Dendritic cell treated with granulocyte-macrophage colony-stimulating factor and Interleukin-4, amounts not matched to agents 40 ng/mL and 50 ng/mL, for 4 days (primary cell): ENCODE data around the gene C11orf42.
A peak's percentile ranks its signal among the peaks of the same experiment; 100 is the strongest.

Experiments
- H3K27ac Mint-ChIP-seq: one replicate; pipeline ENCODE4 v1.8.0; 2022; ENCODE audit warnings: mild to moderate bottlenecking, mixed read lengths
- H3K27me3 Mint-ChIP-seq: one replicate; pipeline ENCODE4 v1.8.0; 2022; ENCODE audit warnings: mild to moderate bottlenecking, mixed read lengths
- H3K36me3 Mint-ChIP-seq: one replicate; pipeline ENCODE4 v1.8.0; 2022; ENCODE audit warnings: low read depth, mixed read lengths
- H3K4me1 Mint-ChIP-seq: one replicate; pipeline ENCODE4 v1.8.0; 2022; ENCODE audit warnings: low read depth, mixed read lengths
- H3K4me3 Mint-ChIP-seq: one replicate; pipeline ENCODE4 v1.8.0; 2022; ENCODE audit warnings: mild to moderate bottlenecking, moderate library complexity, mixed read lengths
- H3K9me3 Mint-ChIP-seq: one replicate; pipeline ENCODE4 v1.8.0; 2022; ENCODE audit warnings: mixed read lengths
- intact Hi-C: fragments of 100-400 bp; cut with micrococcal nuclease; formaldehyde crosslinking; loops from one replicate; pipeline ENCODE4 v1.15.0; 2022

C11orf42 gene

GRCh38 chr11:6204706-6205105 is 651 bp upstream of the C11orf42 start:
- no peak overlapping the region for H3K27ac Mint-ChIP-seq
- peaks cover 7% of the 10 kb centered on the region for H3K9me3 Mint-ChIP-seq
- no peaks in the 10 kb centered on the region for H3K27me3 Mint-ChIP-seq
- intact Hi-C loops, result no loop called here
- peaks cover 38% of the 10 kb centered on the region for H3K36me3 Mint-ChIP-seq
- no peak overlapping the region for H3K4me3 Mint-ChIP-seq
- H3K4me1 Mint-ChIP-seq, result peaks cover 55% of the 10 kb centered on the region

- intact Hi-C loops, result no loop called here
- Mint-ChIP-seq H3K27me3 (no peaks in the 10 kb centered on the region), H3K4me1 (peaks cover 36% of the 10 kb centered on the region), H3K27ac (no peak overlapping the region), H3K4me3 (no peak overlapping the region), H3K36me3 (peaks cover 38% of the 10 kb centered on the region), H3K9me3 (no peaks in the 10 kb centered on the region)
Measured at GRCh38 chr11:6206456-6207180, 1.3 kb downstream of the C11orf42 start.

- no peak overlapping the region for H3K27ac Mint-ChIP-seq
- H3K9me3 Mint-ChIP-seq, result no peaks in the 10 kb centered on the region
- no peaks in the 10 kb centered on the region for H3K27me3 Mint-ChIP-seq
- peaks cover 11% of the 10 kb centered on the region for H3K4me1 Mint-ChIP-seq
- intact Hi-C loops, result no loop called here
- peaks cover 19% of the 10 kb centered on the region for H3K36me3 Mint-ChIP-seq
- H3K4me3 Mint-ChIP-seq, result no peak overlapping the region
Measured at GRCh38 chr11:6209801-6210200, 4.4 kb downstream of the C11orf42 start.

GRCh38 chr11:6210274-6210955 is 5.1 kb downstream of the C11orf42 start:
- peaks cover 6% of the 10 kb centered on the region for H3K4me1 Mint-ChIP-seq
- H3K4me3 Mint-ChIP-seq, result no peak overlapping the region
- no peak overlapping the region for H3K27ac Mint-ChIP-seq
- no peaks in the 10 kb centered on the region for H3K9me3 Mint-ChIP-seq
- peaks cover 15% of the 10 kb centered on the region for H3K36me3 Mint-ChIP-seq
- H3K27me3 Mint-ChIP-seq, result no peaks in the 10 kb centered on the region
- intact Hi-C loops, result no loop called here

GRCh38 chr11:6214530-6214929 is 9.2 kb downstream of the C11orf42 start:
- no peaks in the 10 kb centered on the region for H3K27me3 Mint-ChIP-seq
- H3K4me1 Mint-ChIP-seq, result peaks cover 16% of the 10 kb centered on the region
- no peak overlapping the region for H3K27ac Mint-ChIP-seq
- no peaks in the 10 kb centered on the region for H3K9me3 Mint-ChIP-seq
- H3K4me3 Mint-ChIP-seq, result no peak overlapping the region
- H3K36me3 Mint-ChIP-seq, result no peaks in the 10 kb centered on the region
- intact Hi-C loops, result no loop called here

- Mint-ChIP-seq H3K27ac (no peak overlapping the region), H3K4me3 (no peak overlapping the region), H3K27me3 (no peaks in the 10 kb centered on the region), H3K36me3 (peaks cover 4% of the 10 kb centered on the region), H3K4me1 (peaks cover 23% of the 10 kb centered on the region), H3K9me3 (no peaks in the 10 kb centered on the region)
- intact Hi-C loops, result no loop called here
Measured at GRCh38 chr11:6216501-6216900, 11.1 kb downstream of the C11orf42 start.

GRCh38 chr11:6217722-6218121 is 12.4 kb downstream of the C11orf42 start:
- H3K9me3 Mint-ChIP-seq, result no peaks in the 10 kb centered on the region
- H3K27me3 Mint-ChIP-seq, result no peaks in the 10 kb centered on the region
- peaks cover 16% of the 10 kb centered on the region for H3K36me3 Mint-ChIP-seq
- peak overlapping the region; percentile 6 for H3K27ac Mint-ChIP-seq
- H3K4me1 Mint-ChIP-seq, result peaks cover 33% of the 10 kb centered on the region
- H3K4me3 Mint-ChIP-seq, result no peak overlapping the region
- intact Hi-C loops, result no loop called here

GRCh38 chr11:6219359-6219758 is 14.0 kb downstream of the C11orf42 start:
- Mint-ChIP-seq H3K36me3 (peaks cover 32% of the 10 kb centered on the region), H3K4me1 (peaks cover 33% of the 10 kb centered on the region), H3K4me3 (no peak overlapping the region), H3K27me3 (no peaks in the 10 kb centered on the region), H3K27ac (no peak overlapping the region), H3K9me3 (no peaks in the 10 kb centered on the region)
- intact Hi-C loops, result no loop called here

GRCh38 chr11:6223854-6224253 is 18.5 kb downstream of the C11orf42 start:
- Mint-ChIP-seq H3K4me1 (peaks cover 63% of the 10 kb centered on the region), H3K4me3 (no peak overlapping the region), H3K36me3 (peaks cover 56% of the 10 kb centered on the region), H3K9me3 (no peaks in the 10 kb centered on the region), H3K27me3 (no peaks in the 10 kb centered on the region), H3K27ac (no peak overlapping the region)
- intact Hi-C loops, result no loop called here

GRCh38 chr11:6224421-6224820 is 19.1 kb downstream of the C11orf42 start:
- Mint-ChIP-seq H3K36me3 (peaks cover 61% of the 10 kb centered on the region), H3K27ac (no peak overlapping the region), H3K9me3 (no peaks in the 10 kb centered on the region), H3K4me1 (peaks cover 64% of the 10 kb centered on the region), H3K4me3 (no peak overlapping the region), H3K27me3 (no peaks in the 10 kb centered on the region)
- intact Hi-C loops, result no loop called here

- intact Hi-C loops, result no loop called here
- peaks cover 65% of the 10 kb centered on the region for H3K36me3 Mint-ChIP-seq
- no peak overlapping the region for H3K4me3 Mint-ChIP-seq
- peaks cover 65% of the 10 kb centered on the region for H3K4me1 Mint-ChIP-seq
- H3K27me3 Mint-ChIP-seq, result no peaks in the 10 kb centered on the region
- H3K27ac Mint-ChIP-seq, result peak overlapping the region; percentile 28
- no peaks in the 10 kb centered on the region for H3K9me3 Mint-ChIP-seq
Measured at GRCh38 chr11:6225024-6225423, 19.7 kb downstream of the C11orf42 start.

GRCh38 chr11:6225896-6226295 is 20.5 kb downstream of the C11orf42 start:
- H3K36me3 Mint-ChIP-seq, result peaks cover 65% of the 10 kb centered on the region
- no peak overlapping the region for H3K4me3 Mint-ChIP-seq
- peak overlapping the region; percentile 28 for H3K27ac Mint-ChIP-seq
- H3K27me3 Mint-ChIP-seq, result no peaks in the 10 kb centered on the region
- no peaks in the 10 kb centered on the region for H3K9me3 Mint-ChIP-seq
- peaks cover 73% of the 10 kb centered on the region for H3K4me1 Mint-ChIP-seq
- intact Hi-C loops, result no loop called here

GRCh38 chr11:6228520-6228919 is 23.2 kb downstream of the C11orf42 start:
- peaks cover 41% of the 10 kb centered on the region for H3K36me3 Mint-ChIP-seq
- peaks cover 80% of the 10 kb centered on the region for H3K4me1 Mint-ChIP-seq
- H3K9me3 Mint-ChIP-seq, result no peaks in the 10 kb centered on the region
- H3K27ac Mint-ChIP-seq, result no peak overlapping the region
- no peaks in the 10 kb centered on the region for H3K27me3 Mint-ChIP-seq
- no peak overlapping the region for H3K4me3 Mint-ChIP-seq
- intact Hi-C loops, result no loop called here

- Mint-ChIP-seq H3K4me3 (no peak overlapping the region), H3K27ac (no peak overlapping the region), H3K9me3 (no peaks in the 10 kb centered on the region), H3K36me3 (peaks cover 37% of the 10 kb centered on the region), H3K4me1 (peaks cover 85% of the 10 kb centered on the region), H3K27me3 (no peaks in the 10 kb centered on the region)
- intact Hi-C loops, result loop anchor here (10.0 kb wide), 1 partner anchor 545 kb away; the partner anchor contains the start of genes TRIM22 and TRIM5
Measured at GRCh38 chr11:6229911-6230310, 24.6 kb downstream of the C11orf42 start.
